ENCODE data around the gene CDC42BPB. TPM values are rescaled to one million over a fixed set of nuclear protein-coding genes. Genes with fewer than 3 reads are reported as not detected.
"Not testable (repeated sequence)": the region's sequence is repeated elsewhere in the genome, so short reads cannot be mapped to it uniquely, and the experiment has no call there.

The CDC42BPB gene
- total RNA-seq, 3 donors from 2014 or later (not counting 1 experiment from before 2014, with no cell fraction given): 0.86 to 2.3 (median 2.0) TPM

GRCh38 chr14:102927878-102928411, 129.4 kb downstream of the CDC42BPB start:
- Mint-ChIP-seq H3K4me3 (peak overlapping the region; percentile 82), H3K27ac (peak overlapping the region in 1 of 2 donors; percentile 56), H3K27me3 (ENCODE audit: low read depth in 2 of 2) (peaks cover 13 to 23% of the 10 kb centered on the region in 2 donors), H3K9me3 (no peaks in the 10 kb centered on the region), H3K36me3 (no peaks in the 10 kb centered on the region), H3K4me1 (peaks cover 0 to 4% of the 10 kb centered on the region in 2 donors)
- intact Hi-C loops (cut with micrococcal nuclease): no loop called here
- Histone ChIP-seq H3K36me3 (ENCODE audit: control insufficient read depth, insufficient read depth, low read length) (no peaks in the 10 kb centered on the region), H3K9me3 (ENCODE audit: control insufficient read depth, insufficient read depth, low read length) (no peaks in the 10 kb centered on the region), H3K4me1 (ENCODE audit: control insufficient read depth, insufficient read depth, low read length) (peaks cover 42% of the 10 kb centered on the region), H3K27me3 (ENCODE audit: control insufficient read depth, insufficient read depth, low read length) (peaks cover 35% of the 10 kb centered on the region), H3K4me3 (ENCODE audit: low read length) (peak overlapping the region; percentile 48), H3K27ac (ENCODE audit: low read length) (no peak overlapping the region)
- 3% methylated on average over 35 of the region's 35 CpGs for WGBS (ENCODE audit: insufficient coverage)
- DNase-seq (peak in 1 of 2 donors; percentile 47), ATAC-seq (peak; percentile 20 to 34 (median 25))
- TF ChIP-seq CTCF (IDR thresholded peaks at IDR 0.05): no peak

GRCh38 chr14:102927346-102927877, 129.9 kb downstream of the CDC42BPB start:
- H3K9me3 ChIP-seq (ENCODE audit: control insufficient read depth, insufficient read depth, low read length): no peaks in the 10 kb centered on the region
- 43% methylated on average over 19 of the region's 19 CpGs for WGBS (ENCODE audit: insufficient coverage)
- H3K9me3 Mint-ChIP-seq: no peaks in the 10 kb centered on the region
- no peaks in the 10 kb centered on the region for H3K36me3 ChIP-seq (ENCODE audit: control insufficient read depth, insufficient read depth, low read length)
- DNase-seq (no peak), ATAC-seq (no peak)
- intact Hi-C loops (cut with micrococcal nuclease): no loop called here
- peaks cover 0 to 4% of the 10 kb centered on the region in 2 donors for H3K4me1 Mint-ChIP-seq
- peaks cover 13 to 23% of the 10 kb centered on the region in 2 donors for H3K27me3 Mint-ChIP-seq (ENCODE audit: low read depth in 2 of 2)
- H3K4me3 Mint-ChIP-seq: peak overlapping the region; percentile 82
- H3K36me3 Mint-ChIP-seq: no peaks in the 10 kb centered on the region
- no peak overlapping the region for H3K27ac Mint-ChIP-seq
- TF ChIP-seq CTCF (IDR thresholded peaks at IDR 0.05): no peak
- H3K27me3 ChIP-seq (ENCODE audit: control insufficient read depth, insufficient read depth, low read length): peaks cover 35% of the 10 kb centered on the region
- H3K27ac ChIP-seq (ENCODE audit: low read length): no peak overlapping the region
- H3K4me1 ChIP-seq (ENCODE audit: control insufficient read depth, insufficient read depth, low read length): peaks cover 46% of the 10 kb centered on the region
- no peak overlapping the region for H3K4me3 ChIP-seq (ENCODE audit: low read length)

- H3K9me3 Mint-ChIP-seq; H3K27ac Mint-ChIP-seq; H3K27ac ChIP-seq (ENCODE audit: low read length); H3K4me1 Mint-ChIP-seq; H3K9me3 ChIP-seq (ENCODE audit: control insufficient read depth, insufficient read depth, low read length); H3K36me3 ChIP-seq (ENCODE audit: control insufficient read depth, insufficient read depth, low read length); DNase-seq; intact Hi-C loops (cut with micrococcal nuclease); H3K4me3 ChIP-seq (ENCODE audit: low read length); H3K4me3 Mint-ChIP-seq; H3K36me3 Mint-ChIP-seq; ATAC-seq: not testable (repeated sequence)
- peaks cover 13 to 20% of the 10 kb centered on the region in 2 donors for H3K27me3 Mint-ChIP-seq (ENCODE audit: low read depth in 2 of 2)
- Histone ChIP-seq H3K4me1 (ENCODE audit: control insufficient read depth, insufficient read depth, low read length) (peaks cover 46% of the 10 kb centered on the region), H3K27me3 (ENCODE audit: control insufficient read depth, insufficient read depth, low read length) (peaks cover 38% of the 10 kb centered on the region)
- WGBS (ENCODE audit: insufficient coverage): 93% methylated on average over 8 of the region's 10 CpGs
Observed at GRCh38 chr14:102926840-102927239, 130.5 kb downstream of the CDC42BPB start.

GRCh38 chr14:102926104-102926503, 131.2 kb downstream of the CDC42BPB start:
- TF ChIP-seq CTCF (IDR thresholded peaks at IDR 0.05): no peak
- peaks cover 36% of the 10 kb centered on the region for H3K27me3 ChIP-seq (ENCODE audit: control insufficient read depth, insufficient read depth, low read length)
- H3K27me3 Mint-ChIP-seq (ENCODE audit: low read depth in 2 of 2): peaks cover 13 to 20% of the 10 kb centered on the region in 2 donors
- H3K4me1 ChIP-seq (ENCODE audit: control insufficient read depth, insufficient read depth, low read length): peaks cover 46% of the 10 kb centered on the region
- intact Hi-C loops (cut with micrococcal nuclease): no loop called here
- no peak overlapping the region for H3K4me3 ChIP-seq (ENCODE audit: low read length)
- WGBS (ENCODE audit: insufficient coverage): 78% methylated on average over 12 of the region's 12 CpGs
- H3K27ac ChIP-seq (ENCODE audit: low read length): no peak overlapping the region
- ATAC-seq (no peak), DNase-seq (no peak)
- H3K9me3 ChIP-seq (ENCODE audit: control insufficient read depth, insufficient read depth, low read length): no peaks in the 10 kb centered on the region
- no peaks in the 10 kb centered on the region for H3K9me3 Mint-ChIP-seq
- H3K36me3 Mint-ChIP-seq: no peaks in the 10 kb centered on the region
- no peak overlapping the region for H3K27ac Mint-ChIP-seq
- H3K36me3 ChIP-seq (ENCODE audit: control insufficient read depth, insufficient read depth, low read length): no peaks in the 10 kb centered on the region
- peaks cover 0 to 4% of the 10 kb centered on the region in 2 donors for H3K4me1 Mint-ChIP-seq
- H3K4me3 Mint-ChIP-seq: no peak overlapping the region
